K562 (cell line): Measurements from ENCODE around the gene HSD11B2. TPM values are rescaled to one million over a fixed set of nuclear protein-coding genes. Genes with fewer than 3 reads are reported as not detected.
A peak's percentile ranks its signal among the peaks of the same experiment; 100 is the strongest.

Source experiments
- ATAC-seq: fragments of 200-7000 bp; cut with Tn5 transposase; 3 replicates; pipeline ENCODE4 v1.9.1; 2020; ENCODE audit warnings: moderate library complexity
- BruUV-seq: library from RNA; stranded (reverse); fragments of 400-500 nt; replicated peaks from 2 replicates; lab custom pipeline; 2021; lab: Mats Ljungman, UMichigan
- CTCF ChIA-PET: fragments of 300-600 bp; formaldehyde crosslinking; extraction: SDS; loops from one replicate; lab custom pipeline; 2021; ENCODE audit warnings: low intra/inter-chr PET ratio; lab: Yijun Ruan, JAX
- POLR2A ChIA-PET: fragments of 300-600, 350-650 bp; sonication (Branson Sonifier 250); formaldehyde crosslinking; extraction: SDS; loops from one replicate; lab custom pipeline; 2021; ENCODE audit warnings: antibody characterized with exemption, inconsistent platforms; lab: Yijun Ruan, JAX
- DNase-seq, 4 experiments: peaks; one replicate each; pipeline versions ENCODE4 v3.0.0 to v3.0.0-alpha.2; 2011 to 2018; ENCODE audit warnings: low spot score in 3 of 4, mixed read lengths in 3 of 4; ENCODE audit errors: extremely low read depth in 1 of 4
- FAIRE-seq: peaks from 2 replicates; lab custom pipeline; 2011; peaks lifted over from hg19 to GRCh38; lab: Jason Lieb, UNC
- H2AFZ ChIP-seq: 2 replicates; pipeline ENCODE4 v1.6.0; 2011; ENCODE audit warnings: low read depth, low read length, control low read depth, inconsistent platforms
- H3K27ac ChIP-seq: fragments of 200-600 bp; 3 replicates; pipeline ENCODE4 v1.8.0; 2011; ENCODE audit warnings: low read depth, mild to moderate bottlenecking, control low read depth, inconsistent platforms, low read length, moderate library complexity, mixed read lengths; ENCODE audit errors: extremely low read depth
- H3K27me3 ChIP-seq, 2 experiments: fragments of 300-600 bp in 1 of 2; 2 replicates in 1 of 2; 3 replicates in 1 of 2; pipeline versions ENCODE4 v1.6.0 to v1.8.0; 2011; ENCODE audit warnings: inconsistent platforms in 2 of 2, low read length in 2 of 2, mild to moderate bottlenecking in 1 of 2, mixed read lengths in 1 of 2, moderate library complexity in 1 of 2; ENCODE audit not compliant: control insufficient read depth in 2 of 2, insufficient read depth in 2 of 2
- H3K36me3 ChIP-seq: fragments of 300-600 bp; 3 replicates; pipeline ENCODE4 v1.8.0; 2011; ENCODE audit warnings: mild to moderate bottlenecking, low read length, inconsistent platforms; ENCODE audit not compliant: control insufficient read depth, insufficient read depth
- H3K4me1 ChIP-seq, 2 experiments: fragments of 200-600 bp in 1 of 2; replicated peaks in 1 of 2; 2 replicates in 1 of 2; 3 replicates in 1 of 2; pipeline versions ENCODE4 v1.5.1 to v1.8.0; 2011; ENCODE audit warnings: inconsistent platforms in 2 of 2, low read length in 2 of 2, mild to moderate bottlenecking in 1 of 2, mixed read lengths in 1 of 2, moderate library complexity in 1 of 2; ENCODE audit not compliant: control insufficient read depth in 2 of 2, insufficient read depth in 2 of 2
- H3K4me2 ChIP-seq: 2 replicates; pipeline ENCODE4 v1.6.1; 2011; ENCODE audit warnings: low read length, control low read depth, inconsistent platforms, mixed read lengths; ENCODE audit not compliant: insufficient read depth
- H3K4me3 ChIP-seq: fragments of 200-600 bp; sonication (generic), shearing (Covaris generic); 2 replicates; pipeline ENCODE4 v1.5.1; 2016; ENCODE audit warnings: control low read depth, inconsistent platforms
- H3K79me2 ChIP-seq: fragments of 200-600 bp; 3 replicates; pipeline ENCODE4 v1.8.0; 2011; ENCODE audit warnings: low read length, inconsistent platforms; ENCODE audit not compliant: control insufficient read depth, insufficient read depth
- H3K9ac ChIP-seq, 2 experiments: 2 replicates each; pipeline versions ENCODE4 v1.6.0 to v1.6.1; 2011; ENCODE audit warnings: low read depth in 2 of 2, low read length in 2 of 2, control low read depth in 1 of 2, inconsistent platforms in 1 of 2, mild to moderate bottlenecking in 1 of 2, mixed read lengths in 1 of 2; ENCODE audit not compliant: insufficient read depth in 1 of 2
- H3K9me1 ChIP-seq: one replicate; pipeline ENCODE4 v1.6.0; 2011; ENCODE audit warnings: inconsistent platforms, mild to moderate bottlenecking, low read length, moderate library complexity; ENCODE audit not compliant: control insufficient read depth, insufficient read depth
- H3K9me3 ChIP-seq: replicated peaks from 2 replicates; pipeline ENCODE4 v1.5.1; 2011; ENCODE audit warnings: low read depth, low read length, inconsistent platforms; ENCODE audit not compliant: control insufficient read depth, insufficient read depth
- H4K20me1 ChIP-seq: replicated peaks from 2 replicates; pipeline ENCODE4 v1.6.1; 2011; ENCODE audit warnings: low read length, inconsistent platforms, mixed read lengths; ENCODE audit not compliant: control insufficient read depth, insufficient read depth
- DLX4 ChIP-seq: fragments of 250-450 bp; sonication (Bioruptor Pico); IDR thresholded peaks from 2 replicates; pipeline ENCODE4 v1.6.1; 2021; ENCODE audit warnings: mild to moderate bottlenecking
- EP400 ChIP-seq: fragments of 450-650 bp; IDR thresholded peaks from 2 replicates; pipeline ENCODE4 v1.6.1; 2017; ENCODE audit warnings: antibody characterized with exemption, mild to moderate bottlenecking, moderate library complexity
- HNRNPL ChIP-seq: fragments of 200-400 bp; formaldehyde crosslinking; IDR thresholded peaks from 2 replicates; pipeline ENCODE4 v1.6.1; 2017; ENCODE audit warnings: low read depth, mild to moderate bottlenecking, low read length
- IRF1 ChIP-seq: sonication (generic); formaldehyde crosslinking; IDR thresholded peaks from 2 replicates; pipeline ENCODE4 v1.8.0; 2022; ENCODE audit warnings: missing genetic modification reagents, mild to moderate bottlenecking, borderline replicate concordance
- JUN ChIP-seq, 2 experiments: sonication (generic) in 1 of 2; formaldehyde crosslinking in 1 of 2; IDR thresholded peaks; 2 replicates each; pipeline versions ENCODE4 v1.6.1 to v1.8.0; 2012 to 2022; ENCODE audit warnings: borderline replicate concordance in 2 of 2, mild to moderate bottlenecking in 2 of 2, improper control_type of control experiment in 1 of 2, low read depth in 1 of 2, low read length in 1 of 2, missing genetic modification reagents in 1 of 2
- MED1 ChIP-seq: sonication (generic); formaldehyde crosslinking; IDR thresholded peaks from 2 replicates; pipeline ENCODE4 v1.8.1; 2023; ENCODE audit warnings: missing genetic modification reagents, borderline replicate concordance
- MEIS2 ChIP-seq: fragments of 450-650 bp; IDR thresholded peaks from 2 replicates; pipeline ENCODE4 v1.6.1; 2014; ENCODE audit warnings: mild to moderate bottlenecking; ENCODE audit not compliant: partially characterized antibody
- MTA1 ChIP-seq: fragments of 450-650 bp; IDR thresholded peaks from 2 replicates; pipeline ENCODE4 v1.6.1; 2017; ENCODE audit warnings: borderline replicate concordance
- PKNOX1 ChIP-seq: fragments of 450-650 bp; IDR thresholded peaks from 2 replicates; pipeline ENCODE4 v1.6.1; 2016
- ZNF134 ChIP-seq: fragments of 250-450 bp; sonication (Bioruptor Pico); conservative IDR thresholded peaks from 2 replicates; pipeline ENCODE4 v1.4.0; 2020
- ZNF41 ChIP-seq: fragments of 250-450 bp; sonication (Bioruptor Pico); conservative IDR thresholded peaks from 2 replicates; pipeline ENCODE4 v1.4.0; 2020; ENCODE audit warnings: mild to moderate bottlenecking
- ZNF764 ChIP-seq: fragments of 250-450 bp; sonication (Bioruptor Pico); IDR thresholded peaks from 2 replicates; pipeline ENCODE4 v1.4.0; 2020; ENCODE audit warnings: low read depth, mild to moderate bottlenecking, moderate library complexity
- WGBS: fragments of 100-300 bp; shearing (Covaris generic); methylation state at CpG from one replicate; pipeline ENCODE4 v1.1.6; 2016; ENCODE audit warnings: low coverage, mixed read lengths; ENCODE audit not compliant: insufficient coverage; ENCODE audit errors: missing lambda C conversion rate; 5-methylcytosine and 5-hydroxymethylcytosine counted together
- in situ Hi-C: fragments of 300-500 bp; cut with MboI; formaldehyde crosslinking; loops from 4 replicates; pipeline ENCODE4 v1.15.0; 2018; ENCODE audit warnings: inconsistent platforms, mixed read lengths
- intact Hi-C: fragments of 100-400 bp; cut with micrococcal nuclease; formaldehyde crosslinking; loops from 2 replicates; pipeline ENCODE4 v1.14.2; 2022
- polyA plus RNA-seq, 8 experiments: library from polyadenylated mRNA; depleted of rRNA in 4 of 8; stranded (reverse) in 5 of 8; unstranded in 3 of 8; fragments of >200 nt; fragmentation: Nextera tagmentation in 2 of 8; fragmentation: Illumina TruSeq in 1 of 8; extraction: Ambion mirVana in 2 of 8; extraction: Trizol in 1 of 8; gene quantifications; 2 replicates each; pipeline versions ENCODE4 v1.2.1 to v1.2.3, GENCODE V29; 2011 to 2014; ENCODE audit warnings: inconsistent platforms in 1 of 8, missing spikeins in 1 of 8
- total RNA-seq, 7 experiments: library from RNA; depleted of rRNA in 6 of 7; stranded (reverse); fragments of >200 nt in 6 of 7; fragmentation: Illumina TruSeq in 2 of 7; extraction: Trizol in 2 of 7; gene quantifications; 2 replicates each; pipeline versions ENCODE4 v1.2.1 to v1.2.3, GENCODE V29; 2011 to 2021; ENCODE audit warnings: low replicate concordance in 1 of 7
- TF ChIP-seq, protein P1 (sequence below): fragments of 450-650 bp; IDR thresholded peaks from 2 replicates; pipeline ENCODE4 v1.6.1; 2017; ENCODE audit warnings: mild to moderate bottlenecking, moderate library complexity

Gene HSD11B2
- total and polyA plus RNA-seq, 9 of the 15 experiments (the other 6 are each of a cell fraction or from before 2014, with no cell fraction given): 0.08 to 2.0 (median 0.79) TPM

DNA sequence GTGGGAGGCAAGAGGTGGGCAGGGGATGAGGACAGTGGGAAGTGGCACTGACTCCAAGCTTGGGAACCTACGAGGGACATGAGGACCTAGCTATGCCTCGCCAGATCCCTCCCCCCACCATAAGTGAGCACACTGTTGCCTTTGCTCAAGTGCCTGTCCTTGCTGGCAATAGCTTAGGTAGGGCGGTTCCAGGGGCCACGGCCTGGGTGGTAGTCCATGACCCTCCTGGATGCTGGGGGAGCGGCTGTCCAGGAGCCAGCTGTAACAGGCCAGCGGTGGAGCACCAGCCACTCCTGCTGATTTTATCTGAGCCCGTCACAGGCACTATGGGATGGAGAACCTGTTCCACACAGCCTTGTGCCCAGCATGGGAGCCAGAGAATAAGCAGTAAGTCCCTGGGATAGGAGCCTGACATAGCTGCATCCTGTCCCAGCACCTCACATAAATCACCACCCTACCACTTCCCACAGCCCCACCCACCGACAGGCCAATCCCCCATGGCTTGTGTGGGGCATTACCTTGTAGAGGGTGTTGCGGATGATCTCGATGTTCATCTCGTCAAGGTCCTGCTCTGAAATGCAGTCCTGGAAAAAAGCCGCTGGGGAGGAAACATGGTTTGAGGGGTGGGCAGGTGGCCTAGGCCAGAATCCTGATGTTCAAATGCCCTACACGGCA lies 11.8 kb downstream of the HSD11B2 start:
- no TSS peak for BruUV-seq
- Histone ChIP-seq H3K4me3 (no peak overlapping the region), H3K36me3 (peaks cover 58% of the 10 kb centered on the region; the same call in 2 of the 3 replicates), H3K27me3 (no peaks in the 10 kb centered on the region), H2AFZ (no peak overlapping the region), H3K4me1 (peaks cover 0 to 37% of the 10 kb centered on the region in 2 experiments; a peak in 2 of 5 replicates), H3K79me2 (no peaks in the 10 kb centered on the region), H3K9me3 (no peaks in the 10 kb centered on the region), H3K27ac (no peak overlapping the region), H4K20me1 (peaks cover 18% of the 10 kb centered on the region), H3K4me2 (no peak overlapping the region), H3K9ac (no peak overlapping the region), H3K9me1 (no peaks in the 10 kb centered on the region)
- FAIRE-seq (no peak), ATAC-seq (no peak), DNase-seq (no peak)
- intact Hi-C loops: no loop called here
- in situ Hi-C loops: no loop called here
- ChIA-PET POLR2A (interaction anchor here (0.7 to 1.3 kb wide), 3 partner anchors 9 to 268 kb away, joined by 3 read pairs; no protein-coding TSS in a partner anchor), CTCF (no interaction called here)
- TF ChIP-seq, protein P1, sequence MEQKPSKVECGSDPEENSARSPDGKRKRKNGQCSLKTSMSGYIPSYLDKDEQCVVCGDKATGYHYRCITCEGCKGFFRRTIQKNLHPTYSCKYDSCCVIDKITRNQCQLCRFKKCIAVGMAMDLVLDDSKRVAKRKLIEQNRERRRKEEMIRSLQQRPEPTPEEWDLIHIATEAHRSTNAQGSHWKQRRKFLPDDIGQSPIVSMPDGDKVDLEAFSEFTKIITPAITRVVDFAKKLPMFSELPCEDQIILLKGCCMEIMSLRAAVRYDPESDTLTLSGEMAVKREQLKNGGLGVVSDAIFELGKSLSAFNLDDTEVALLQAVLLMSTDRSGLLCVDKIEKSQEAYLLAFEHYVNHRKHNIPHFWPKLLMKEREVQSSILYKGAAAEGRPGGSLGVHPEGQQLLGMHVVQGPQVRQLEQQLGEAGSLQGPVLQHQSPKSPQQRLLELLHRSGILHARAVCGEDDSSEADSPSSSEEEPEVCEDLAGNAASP: no peak
- TF ChIP-seq IRF1 (no peak), MED1 (CRISPR knock-in tag) (no peak), HNRNPL (no peak), ZNF41 (CRISPR knock-in tag) (no peak), MTA1 (no peak), MEIS2 (peak; percentile 27), JUN (IDR thresholded peaks at IDR 0.05; ENCODE audit: borderline replicate concordance, low read depth, low read length) (no peak), JUN (CRISPR knock-in tag; IDR thresholded peaks at IDR 0.05; ENCODE audit: borderline replicate concordance) (no peak), ZNF764 (CRISPR knock-in tag) (no peak), EP400 (no peak), ZNF134 (CRISPR knock-in tag) (no peak), DLX4 (CRISPR knock-in tag) (no peak), PKNOX1 (peak; percentile 57)
- WGBS: 77% methylated on average over 12 of the region's 13 CpGs
